B cell (primary cell): ENCODE data around the gene ANTKMT. TPM values are rescaled to one million over a fixed set of nuclear protein-coding genes. Genes with fewer than 3 reads are reported as not detected.

Source experiments
- ATAC-seq: fragments of 200-7000 bp; cut with Tn5 transposase; one replicate; pipeline ENCODE4 v1.10.0; 2021; ENCODE audit warnings: low read depth, mild to moderate bottlenecking, moderate number of reproducible peaks, moderate library complexity
- CTCF ChIA-PET: fragments of 350-600 bp; sonication (Branson Sonifier 250); formaldehyde crosslinking; loops from one replicate; lab custom pipeline; 2021; ENCODE audit warnings: antibody characterized with exemption, inconsistent platforms; lab: Charles Lee
- POLR2A ChIA-PET: fragments of 350-600 bp; sonication (Branson Sonifier 250); formaldehyde crosslinking; loops from one replicate; lab custom pipeline; 2021; ENCODE audit warnings: antibody characterized with exemption; lab: Charles Lee
- DNase-seq: peaks from one replicate; pipeline ENCODE4 v3.0.0; 2013
- H2AFZ ChIP-seq: 2 replicates; pipeline ENCODE4 v1.6.1; 2012; ENCODE audit warnings: mild to moderate bottlenecking, low read depth, low read length; ENCODE audit not compliant: insufficient read depth, poor library complexity, severe bottlenecking
- H3K27ac ChIP-seq, 2 donors: 1 replicate in 1 of 2; 2 replicates in 1 of 2; pipeline ENCODE4 v1.5.1; 2012 to 2013; ENCODE audit warnings: low read length in 2 of 2, mild to moderate bottlenecking in 2 of 2, moderate library complexity in 1 of 2
- H3K27me3 ChIP-seq, 4 experiments: fragments of 200-600 bp in 1 of 4; sonication (generic) in 1 of 4; replicated peaks in 1 of 4; 1 replicate in 2 of 4; 2 replicates in 2 of 4; pipeline versions ENCODE4 v1.6.1 to v1.7.0; 2013 to 2016; ENCODE audit warnings: low read length in 3 of 4, mild to moderate bottlenecking in 2 of 4, mixed read lengths in 1 of 4, moderate library complexity in 1 of 4; ENCODE audit not compliant: insufficient read depth in 4 of 4, control insufficient read depth in 3 of 4; ENCODE audit errors: control extremely low read depth in 1 of 4
- H3K36me3 ChIP-seq, 2 experiments: replicated peaks in 1 of 2; 1 replicate in 1 of 2; 2 replicates in 1 of 2; pipeline versions ENCODE4 v1.6.1 to v1.7.1; 2013; ENCODE audit warnings: low read length in 1 of 2; ENCODE audit not compliant: insufficient read depth in 2 of 2, control insufficient read depth in 1 of 2; ENCODE audit errors: control extremely low read depth in 1 of 2, extremely low read depth in 1 of 2
- H3K4me1 ChIP-seq, 2 donors: fragments of 200-600 bp in 1 of 2; sonication (generic) in 1 of 2; 1 replicate in 1 of 2; 2 replicates in 1 of 2; pipeline versions ENCODE4 v1.5.1 to v1.6.1; 2013 to 2017; ENCODE audit warnings: low read length in 2 of 2; ENCODE audit not compliant: control insufficient read depth in 2 of 2, insufficient read depth in 2 of 2
- H3K4me2 ChIP-seq: replicated peaks from 2 replicates; pipeline ENCODE3; 2012; ENCODE audit warnings: mild to moderate bottlenecking, low read depth, low read length; ENCODE audit not compliant: poor library complexity, severe bottlenecking
- H3K4me3 ChIP-seq, 5 experiments: fragments of 200-600 bp in 1 of 5; sonication (generic) in 1 of 5; 1 replicate in 3 of 5; 2 replicates in 2 of 5; pipeline versions ENCODE4 v1.5.1 to v1.7.0; 2011 to 2016; ENCODE audit warnings: low read length in 4 of 5, mild to moderate bottlenecking in 4 of 5, low read depth in 2 of 5, control low read depth in 1 of 5, moderate library complexity in 1 of 5; ENCODE audit not compliant: insufficient read depth in 1 of 5; ENCODE audit errors: control extremely low read depth in 1 of 5, extremely low read depth in 1 of 5
- H3K79me2 ChIP-seq: fragments of 200-600 bp; sonication (generic); one replicate; pipeline ENCODE4 v1.6.0; 2016; ENCODE audit warnings: low read length; ENCODE audit not compliant: control insufficient read depth, insufficient read depth
- H3K9ac ChIP-seq: fragments of 200-600 bp; sonication (generic); 2 replicates; pipeline ENCODE4 v1.6.1; 2017; ENCODE audit warnings: mild to moderate bottlenecking, low read length, moderate library complexity
- H3K9me3 ChIP-seq, 3 donors: one replicate each; pipeline versions ENCODE4 v1.6.1 to v1.7.1; 2013; ENCODE audit warnings: low read length in 2 of 3; ENCODE audit not compliant: control insufficient read depth in 2 of 3, insufficient read depth in 1 of 3; ENCODE audit errors: control extremely low read depth in 1 of 3
- H4K20me1 ChIP-seq: 2 replicates; pipeline ENCODE4 v1.6.0; 2012; ENCODE audit warnings: mild to moderate bottlenecking, low read length; ENCODE audit not compliant: insufficient read depth, control insufficient read depth, poor library complexity, severe bottlenecking
- H3K27ac Mint-ChIP-seq: one replicate; pipeline ENCODE4 v1.8.0; 2021; ENCODE audit warnings: mixed read lengths
- H3K27me3 Mint-ChIP-seq: one replicate; pipeline ENCODE4 v1.8.0; 2021; ENCODE audit warnings: mixed read lengths
- H3K4me1 Mint-ChIP-seq: one replicate; pipeline ENCODE4 v1.8.0; 2021; ENCODE audit warnings: mixed read lengths
- H3K4me3 Mint-ChIP-seq: one replicate; pipeline ENCODE4 v1.8.0; 2021; ENCODE audit warnings: mixed read lengths
- H3K9me3 Mint-ChIP-seq: one replicate; pipeline ENCODE4 v1.8.0; 2022; ENCODE audit warnings: mixed read lengths; ENCODE audit not compliant: insufficient read depth
- CTCF ChIP-seq: fragments of 200-600 bp; IDR thresholded peaks from one replicate; pipeline ENCODE4 v1.8.0; 2022; ENCODE audit warnings: antibody characterized with exemption, mild to moderate bottlenecking
- EZH2 ChIP-seq: IDR thresholded peaks from 2 replicates; pipeline ENCODE4 v1.6.1; 2012; ENCODE audit warnings: borderline replicate concordance, low read depth, mild to moderate bottlenecking, moderate library complexity, low read length; ENCODE audit not compliant: insufficient read depth, poor library complexity, severe bottlenecking
- WGBS: methylation state at CpG from one replicate; pipeline ENCODE4 v1.1.5; 2013; ENCODE audit warnings: missing lambda C conversion rate; ENCODE audit not compliant: insufficient coverage; 5-methylcytosine and 5-hydroxymethylcytosine counted together
- intact Hi-C: fragments of 100-400 bp; cut with micrococcal nuclease; formaldehyde crosslinking; loops from one replicate; pipeline ENCODE4 v1.10.0; 2022
- polyA plus RNA-seq: library from polyadenylated mRNA; depleted of rRNA; stranded (reverse); fragments of >200 nt; gene quantifications from 2 replicates; pipeline ENCODE4 v1.2.3, GENCODE V29; 2012
- total RNA-seq, 2 donors: library from RNA; stranded (reverse); fragments of 120-200 nt in 1 of 2; gene quantifications; 1 replicate in 1 of 2; 2 replicates in 1 of 2; pipeline versions ENCODE4 v1.2.3 to v1.2.4, GENCODE V29; 2013 to 2022

Gene ANTKMT
- total and polyA plus RNA-seq, 2 donors (not counting 1 experiment from before 2014, with no cell fraction given): 41.0 to 54.1 TPM

- H2AFZ ChIP-seq: no peak overlapping the region
- H3K36me3 ChIP-seq: no peaks in the 10 kb centered on the region
- no peaks in the 10 kb centered on the region for H4K20me1 ChIP-seq
- peaks cover 18 to 20% of the 10 kb centered on the region in 2 donors for H3K4me1 ChIP-seq
- DNase-seq: peak; percentile 59
- H3K27ac ChIP-seq: no peak overlapping the region
- Mint-ChIP-seq H3K27me3 (peaks cover 26% of the 10 kb centered on the region), H3K27ac (no peak overlapping the region), H3K9me3 (no peaks in the 10 kb centered on the region), H3K4me3 (no peak overlapping the region), H3K4me1 (no peaks in the 10 kb centered on the region)
- intact Hi-C loops: no loop called here
- no peak for ATAC-seq
- peak overlapping the region; percentile 30 for H3K4me2 ChIP-seq
- POLR2A ChIA-PET: no interaction called here
- H3K27me3 ChIP-seq: peaks cover 0 to 72% (median 31%) of the 10 kb centered on the region in 4 experiments
- no peaks in the 10 kb centered on the region for H3K79me2 ChIP-seq
- CTCF ChIA-PET: interaction anchor here (1.2 kb wide), 1 partner anchor 12 kb away, joined by 3 read pairs; no protein-coding TSS in a partner anchor
- no peak overlapping the region for H3K4me3 ChIP-seq
- peaks cover 0 to 31% (median 0%) of the 10 kb centered on the region in 3 donors for H3K9me3 ChIP-seq
- TF ChIP-seq CTCF: no peak
- TF ChIP-seq EZH2: no peak
- no peak overlapping the region for H3K9ac ChIP-seq
- WGBS: 7% methylated on average over 76 of the region's 76 CpGs
These were observed 20.0 kb upstream of the ANTKMT start for GRCh38 chr16:700684-701584.

GRCh38 chr16:702341-702740 lies 18.6 kb upstream of the ANTKMT start:
- H2AFZ ChIP-seq: no peak overlapping the region
- H3K27ac Mint-ChIP-seq: no peak overlapping the region
- 89% methylated on average over 19 of the region's 19 CpGs for WGBS
- no peak overlapping the region for H3K27ac ChIP-seq
- H3K4me1 ChIP-seq: peaks cover 18 to 24% of the 10 kb centered on the region in 2 donors
- H3K9me3 Mint-ChIP-seq: no peaks in the 10 kb centered on the region
- no peak overlapping the region for H3K4me3 Mint-ChIP-seq
- H3K9me3 ChIP-seq: peaks cover 0 to 40% (median 0%) of the 10 kb centered on the region in 3 donors
- no peak overlapping the region for H3K4me2 ChIP-seq
- peaks cover 0 to 74% (median 36%) of the 10 kb centered on the region in 4 experiments for H3K27me3 ChIP-seq
- no peaks in the 10 kb centered on the region for H3K36me3 ChIP-seq
- peaks cover 21% of the 10 kb centered on the region for H3K27me3 Mint-ChIP-seq
- ATAC-seq (no peak), DNase-seq (no peak)
- CTCF ChIA-PET: interaction anchor here (1.2 kb wide), 1 partner anchor 10 kb away, joined by 3 read pairs; no protein-coding TSS in a partner anchor
- no peak overlapping the region for H3K4me3 ChIP-seq
- TF ChIP-seq CTCF (no peak), EZH2 (no peak)
- H4K20me1 ChIP-seq: no peaks in the 10 kb centered on the region
- H3K4me1 Mint-ChIP-seq: no peaks in the 10 kb centered on the region
- POLR2A ChIA-PET: no interaction called here
- H3K79me2 ChIP-seq: no peaks in the 10 kb centered on the region
- H3K9ac ChIP-seq: no peak overlapping the region
- intact Hi-C loops: no loop called here
